Measurements from ENCODE around the gene RCOR1. TPM values are rescaled to one million over a fixed set of nuclear protein-coding genes. Genes with fewer than 3 reads are reported as not detected.

Gene RCOR1
- polyA plus RNA-seq, 2 of the 4 experiments (the other 2 are of a cell fraction): 17.7 to 24.7 TPM

GRCh38 chr14:102739190-102739469 is 146.7 kb downstream of the RCOR1 start:
- 73% methylated on average over 1 of the region's 3 CpGs for WGBS (ENCODE audit: missing lambda C conversion rate)
- Histone ChIP-seq H3K4me3 (no peak overlapping the region), H3K4me1 (no peaks in the 10 kb centered on the region), H3K9me3 (peaks cover 36% of the 10 kb centered on the region), H3K4me2 (no peak overlapping the region), H3K27ac (no peak overlapping the region)
- no peak for DNase-seq (ENCODE audit: low read depth in 1 of 2, low spot score in 1 of 2)
- CTCF ChIA-PET: no interaction called here
- POLR2A ChIA-PET: no interaction called here
- TF ChIP-seq RNF2 (IDR thresholded peaks at IDR 0.05; ENCODE audit: borderline replicate concordance, low read depth): no peak
- TF ChIP-seq EHF (CRISPR knock-in tag; IDR thresholded peaks at IDR 0.05): no peak
- no peak for TF ChIP-seq HDAC2 (IDR thresholded peaks at IDR 0.05)
- no peak for TF ChIP-seq FOSL2 (IDR thresholded peaks at IDR 0.05)
- TF ChIP-seq FOSL2 (CRISPR knock-in tag; IDR thresholded peaks at IDR 0.05): no peak
- TF ChIP-seq ZNF302 (CRISPR knock-in tag; IDR thresholded peaks at IDR 0.05): no peak
- TF ChIP-seq BCL3 (IDR thresholded peaks at IDR 0.05): no peak
- TF ChIP-seq, protein P1, sequence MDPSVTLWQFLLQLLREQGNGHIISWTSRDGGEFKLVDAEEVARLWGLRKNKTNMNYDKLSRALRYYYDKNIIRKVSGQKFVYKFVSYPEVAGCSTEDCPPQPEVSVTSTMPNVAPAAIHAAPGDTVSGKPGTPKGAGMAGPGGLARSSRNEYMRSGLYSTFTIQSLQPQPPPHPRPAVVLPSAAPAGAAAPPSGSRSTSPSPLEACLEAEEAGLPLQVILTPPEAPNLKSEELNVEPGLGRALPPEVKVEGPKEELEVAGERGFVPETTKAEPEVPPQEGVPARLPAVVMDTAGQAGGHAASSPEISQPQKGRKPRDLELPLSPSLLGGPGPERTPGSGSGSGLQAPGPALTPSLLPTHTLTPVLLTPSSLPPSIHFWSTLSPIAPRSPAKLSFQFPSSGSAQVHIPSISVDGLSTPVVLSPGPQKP (IDR thresholded peaks at IDR 0.05; ENCODE audit: low read depth, low read length): no peak
- no peak for TF ChIP-seq MAX (IDR thresholded peaks at IDR 0.05)
- no peak for TF ChIP-seq NR3C1 (IDR thresholded peaks at IDR 0.05)
- no peak for TF ChIP-seq KDM1A (IDR thresholded peaks at IDR 0.05; ENCODE audit: low read depth)
- TF ChIP-seq CEBPB (IDR thresholded peaks at IDR 0.05): no peak
- no peak for FAIRE-seq
- peak; percentile 15; a peak in 3 of 6 replicates for ATAC-seq

DNA sequence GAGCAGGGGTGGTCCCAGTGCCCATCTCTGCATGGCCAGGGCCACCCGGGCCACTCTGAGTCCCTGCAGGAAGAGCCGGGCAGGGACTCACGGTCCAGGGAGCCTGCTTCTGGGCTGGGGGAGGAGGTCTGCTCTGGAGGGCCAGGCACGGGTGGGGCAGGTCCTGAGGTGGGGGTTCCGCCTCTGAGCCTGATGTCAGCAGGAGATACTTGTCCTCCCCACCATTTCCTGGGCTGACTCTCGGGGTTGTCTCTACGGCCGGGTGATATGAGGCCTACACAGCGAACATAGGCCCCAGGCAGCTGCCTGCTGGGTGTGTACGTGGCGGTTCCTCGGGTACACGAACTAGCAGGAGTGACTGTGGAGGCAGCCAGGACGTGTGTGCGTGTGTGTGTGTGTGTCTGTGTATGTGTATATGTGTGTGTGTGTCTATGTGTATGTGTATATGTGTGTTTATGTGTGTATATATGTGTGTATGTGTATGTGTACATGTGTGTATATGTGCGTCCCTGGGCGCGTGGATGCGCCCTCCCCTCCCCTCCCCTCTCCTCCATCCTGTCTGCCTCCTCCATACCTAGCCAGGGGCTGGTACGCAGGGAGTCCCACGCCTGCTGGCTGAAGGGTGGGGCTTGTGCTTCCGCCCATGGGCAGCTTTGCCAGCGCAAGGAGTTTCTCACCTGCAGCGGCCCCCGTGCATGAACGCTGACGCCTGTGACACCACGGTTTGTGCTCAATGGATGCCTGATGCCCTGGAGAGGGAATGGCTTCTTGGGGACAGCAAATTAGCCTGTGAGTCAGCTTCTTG is 154.4 kb downstream of the RCOR1 start:
- 89% methylated on average over 27 of the region's 28 CpGs for WGBS (ENCODE audit: missing lambda C conversion rate)
- POLR2A ChIA-PET: interaction anchor here (0.7 kb wide), 1 partner anchor 52 kb away, joined by 7 read pairs; no protein-coding TSS in a partner anchor
- DNase-seq (ENCODE audit: low read depth in 1 of 2, low spot score in 1 of 2): no peak
- no peaks in the 10 kb centered on the region for H3K4me1 ChIP-seq
- peak in 1 of 2 experiments; percentile 20; a peak in 3 of 6 replicates for ATAC-seq
- H3K4me2 ChIP-seq: no peak overlapping the region
- H3K4me3 ChIP-seq: no peak overlapping the region
- H3K27ac ChIP-seq: no peak overlapping the region
- TF ChIP-seq CEBPB (IDR thresholded peaks at IDR 0.05): no peak
- TF ChIP-seq, protein P1 (IDR thresholded peaks at IDR 0.05; ENCODE audit: low read depth, low read length): no peak
- TF ChIP-seq, protein P2, sequence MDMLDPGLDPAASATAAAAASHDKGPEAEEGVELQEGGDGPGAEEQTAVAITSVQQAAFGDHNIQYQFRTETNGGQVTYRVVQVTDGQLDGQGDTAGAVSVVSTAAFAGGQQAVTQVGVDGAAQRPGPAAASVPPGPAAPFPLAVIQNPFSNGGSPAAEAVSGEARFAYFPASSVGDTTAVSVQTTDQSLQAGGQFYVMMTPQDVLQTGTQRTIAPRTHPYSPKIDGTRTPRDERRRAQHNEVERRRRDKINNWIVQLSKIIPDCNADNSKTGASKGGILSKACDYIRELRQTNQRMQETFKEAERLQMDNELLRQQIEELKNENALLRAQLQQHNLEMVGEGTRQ (IDR thresholded peaks at IDR 0.05): no peak
- no peak for TF ChIP-seq POLR2A (IDR thresholded peaks at IDR 0.05; ENCODE audit: low read length)
- no peak for TF ChIP-seq NFE2L2 (conservative IDR thresholded peaks at IDR 0.05; ENCODE audit: low read length)
- TF ChIP-seq EHF (CRISPR knock-in tag; IDR thresholded peaks at IDR 0.05): no peak
- TF ChIP-seq MAZ (IDR thresholded peaks at IDR 0.05; ENCODE audit: borderline replicate concordance, low read depth, low read length): no peak
- TF ChIP-seq CBX8 (IDR thresholded peaks at IDR 0.05): no peak
- no peak for TF ChIP-seq ZSCAN20 (CRISPR knock-in tag; IDR thresholded peaks at IDR 0.05)
- TF ChIP-seq KDM1A (IDR thresholded peaks at IDR 0.05; ENCODE audit: low read depth): no peak
- no peak for TF ChIP-seq TP53 (CRISPR knock-in tag; IDR thresholded peaks at IDR 0.05)
- no peak for TF ChIP-seq PBX3 (IDR thresholded peaks at IDR 0.05)
- no peak for TF ChIP-seq HOXB5 (CRISPR knock-in tag; IDR thresholded peaks at IDR 0.05)
- no peak for FAIRE-seq
- CTCF ChIA-PET: no interaction called here
- peaks cover 19% of the 10 kb centered on the region for H3K9me3 ChIP-seq

Measured in A549 (cell line).